ENCODE data around the gene TCP11L1.

GRCh38 chr11:33057284-33057683 lies 17.9 kb downstream of the TCP11L1 start:
- TF ChIP-seq CTCF (IDR thresholded peaks at IDR 0.05) (no peak), EZH2 (IDR thresholded peaks at IDR 0.05; ENCODE audit: borderline replicate concordance, insufficient read depth, low read depth, low read length, poor library complexity, severe bottlenecking) (no peak)
